NCI-H1105 (cell line): ENCODE measurements around the gene PLD1.

Experiments used
- DNase-seq: peaks from one replicate; lab custom pipeline; 2025; lab: John Stamatoyannopoulos, UW

Gene PLD1

DNA sequence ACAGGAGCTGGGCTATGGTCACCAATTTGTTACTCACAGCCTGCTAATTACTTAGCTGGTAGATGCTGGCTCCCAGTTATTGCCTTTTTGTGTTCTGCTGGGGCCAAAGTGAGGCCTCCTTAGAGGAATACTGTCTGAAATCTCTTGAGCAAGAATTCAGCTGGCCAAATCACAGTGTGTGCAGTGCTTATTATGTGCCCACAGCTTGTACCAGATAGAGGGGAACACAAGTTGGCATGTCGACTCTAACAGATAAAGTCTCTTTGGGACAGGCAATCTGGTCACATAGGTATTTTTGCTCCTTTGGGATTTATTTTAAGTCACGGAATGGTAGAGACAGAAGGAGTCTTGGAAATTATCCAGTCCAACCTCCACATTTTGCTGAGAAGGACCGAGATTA is 26.6 kb upstream of the PLD1 start:
- DNase-seq = no peak

DNA sequence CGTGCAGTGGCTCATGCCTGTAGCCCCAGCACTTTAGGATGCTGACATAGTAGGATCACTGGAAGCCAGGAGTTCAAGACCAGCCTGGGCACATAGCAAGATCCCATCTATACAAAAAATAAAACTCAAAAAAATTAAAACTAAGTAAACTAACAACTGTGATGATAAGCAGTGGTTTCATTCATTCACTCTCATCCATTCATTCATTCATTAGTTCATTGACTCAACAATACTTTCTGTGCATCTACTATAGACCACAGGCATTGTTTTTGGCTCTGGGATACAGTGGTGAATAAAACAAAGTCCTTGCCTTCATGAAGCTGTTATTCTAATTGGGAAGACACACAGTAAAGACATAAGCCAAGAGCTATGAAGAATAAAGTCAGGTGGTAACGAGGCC is 25.3 kb upstream of the PLD1 start:
- DNase-seq = no peak

DNA sequence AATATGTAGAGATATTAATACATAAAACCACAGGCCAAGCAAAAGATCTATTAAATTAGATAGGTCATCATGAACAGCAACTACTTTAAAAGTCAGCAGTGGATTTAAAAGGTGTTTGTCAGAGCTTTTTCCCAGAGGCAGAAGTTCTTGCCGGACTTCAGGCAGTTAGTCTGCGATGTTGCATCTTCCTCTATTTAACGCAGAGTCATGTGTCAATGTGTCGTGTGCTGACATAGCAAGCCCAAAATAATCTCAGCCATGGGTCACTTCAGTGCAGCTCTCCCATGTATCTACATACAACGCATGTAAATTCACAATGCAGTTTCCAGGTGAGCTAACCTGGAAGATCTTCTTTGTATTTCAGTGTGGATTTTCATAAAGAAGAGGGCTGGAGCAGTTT is 24.8 kb upstream of the PLD1 start:
- DNase-seq = no peak

DNA sequence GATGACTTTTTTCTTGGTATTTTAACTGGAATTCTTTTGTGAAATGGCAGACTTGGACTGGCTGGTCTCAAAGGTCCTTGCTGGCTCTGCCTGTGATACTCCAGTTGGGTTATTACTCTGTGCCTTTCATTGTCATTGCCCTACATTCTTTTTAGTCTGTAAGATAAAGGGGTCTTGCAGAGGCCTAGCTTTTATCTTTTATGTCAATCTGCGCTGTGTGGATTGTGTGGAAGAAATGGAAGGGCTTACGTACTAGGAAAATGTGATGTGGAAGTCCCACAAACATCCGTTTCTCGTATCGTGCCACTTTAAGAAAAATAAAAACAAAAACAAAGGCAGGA is 24.1 kb upstream of the PLD1 start:
- no peak for DNase-seq

DNA sequence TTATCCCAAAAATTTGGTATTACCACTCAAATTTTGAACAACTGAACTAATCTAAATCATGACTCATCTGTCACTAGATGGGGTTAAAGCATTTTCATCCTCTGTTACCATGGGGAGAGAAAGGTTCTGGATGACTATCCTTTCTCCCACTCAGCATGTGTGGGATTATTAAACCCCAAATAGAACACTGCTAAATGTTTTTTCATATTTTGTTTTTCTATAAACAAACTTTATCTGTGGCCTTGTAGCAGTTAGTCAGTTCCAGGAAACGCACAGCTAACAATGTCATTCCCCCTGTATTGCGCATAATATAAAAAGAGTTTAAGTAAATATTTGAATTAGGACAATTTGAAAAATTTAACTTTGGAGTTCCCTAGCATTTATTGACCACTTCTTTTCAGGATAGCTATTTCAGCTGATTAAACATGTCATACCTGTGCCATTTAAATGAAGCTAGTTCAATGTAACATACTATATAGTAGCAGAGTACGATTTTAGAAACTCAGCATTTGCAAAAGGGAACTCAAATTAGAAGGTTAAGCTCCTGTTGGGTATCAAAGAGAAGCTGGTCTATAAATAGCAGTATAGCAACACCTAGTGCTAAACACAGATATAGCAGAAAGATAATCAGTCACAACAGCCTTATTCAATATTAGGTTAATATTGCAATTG is 23.6 kb upstream of the PLD1 start:
- DNase-seq = peak; percentile 48

DNA sequence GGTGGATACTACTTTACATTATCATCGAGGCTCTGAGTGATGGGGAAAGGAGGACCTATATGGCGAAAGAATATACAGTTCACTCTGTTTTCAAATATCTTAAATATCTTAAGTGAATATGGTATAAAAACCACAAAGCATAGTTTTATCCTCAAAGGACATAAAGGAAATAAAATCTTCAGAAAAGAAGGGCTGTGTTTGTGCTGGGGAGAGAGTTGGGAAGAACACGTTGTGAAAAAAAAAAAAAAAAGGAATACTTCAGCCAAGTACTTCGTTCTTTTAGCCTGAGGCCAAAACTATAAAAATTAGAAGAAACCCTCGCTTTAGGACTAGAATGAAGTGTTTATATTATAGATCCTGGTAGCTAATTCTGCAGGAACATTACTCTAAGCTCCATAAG is 22.7 kb upstream of the PLD1 start:
- DNase-seq = no peak

DNA sequence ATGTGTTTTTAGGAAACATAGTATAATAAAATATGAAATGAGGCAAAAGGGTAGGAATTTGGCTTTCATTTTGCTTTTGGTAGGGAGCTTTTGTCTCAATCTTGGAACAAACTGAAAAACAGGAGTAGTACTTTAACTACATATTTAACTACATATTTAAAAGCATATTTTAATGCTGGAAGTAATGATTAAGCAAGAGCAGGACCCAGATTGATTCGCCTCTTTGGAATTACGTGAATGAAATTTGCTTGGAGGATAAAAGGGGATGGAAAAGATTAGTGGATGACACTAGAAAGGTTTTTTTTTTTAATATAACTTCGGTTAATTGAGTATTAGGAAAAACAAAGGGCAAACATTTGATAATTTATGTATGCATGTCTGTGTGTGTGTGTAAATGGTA is 21.7 kb upstream of the PLD1 start:
- DNase-seq = no peak

DNA sequence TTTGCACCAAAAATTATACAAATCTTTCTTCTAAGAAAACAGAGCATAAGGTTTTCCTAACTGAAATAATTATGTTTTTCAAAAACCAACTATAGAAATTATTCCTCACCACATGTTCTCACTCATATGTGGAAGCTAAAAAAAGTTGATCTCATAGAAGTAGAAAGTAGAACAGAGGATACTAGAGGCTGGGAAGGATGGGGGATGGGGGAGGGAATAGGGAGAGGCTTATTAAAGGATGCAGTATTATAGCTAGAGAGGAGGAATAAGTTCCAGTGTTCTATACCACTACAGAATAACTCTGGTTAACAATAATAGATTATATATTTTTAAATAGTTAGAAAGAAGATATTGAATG is 20.2 kb upstream of the PLD1 start:
- DNase-seq = no peak

DNA sequence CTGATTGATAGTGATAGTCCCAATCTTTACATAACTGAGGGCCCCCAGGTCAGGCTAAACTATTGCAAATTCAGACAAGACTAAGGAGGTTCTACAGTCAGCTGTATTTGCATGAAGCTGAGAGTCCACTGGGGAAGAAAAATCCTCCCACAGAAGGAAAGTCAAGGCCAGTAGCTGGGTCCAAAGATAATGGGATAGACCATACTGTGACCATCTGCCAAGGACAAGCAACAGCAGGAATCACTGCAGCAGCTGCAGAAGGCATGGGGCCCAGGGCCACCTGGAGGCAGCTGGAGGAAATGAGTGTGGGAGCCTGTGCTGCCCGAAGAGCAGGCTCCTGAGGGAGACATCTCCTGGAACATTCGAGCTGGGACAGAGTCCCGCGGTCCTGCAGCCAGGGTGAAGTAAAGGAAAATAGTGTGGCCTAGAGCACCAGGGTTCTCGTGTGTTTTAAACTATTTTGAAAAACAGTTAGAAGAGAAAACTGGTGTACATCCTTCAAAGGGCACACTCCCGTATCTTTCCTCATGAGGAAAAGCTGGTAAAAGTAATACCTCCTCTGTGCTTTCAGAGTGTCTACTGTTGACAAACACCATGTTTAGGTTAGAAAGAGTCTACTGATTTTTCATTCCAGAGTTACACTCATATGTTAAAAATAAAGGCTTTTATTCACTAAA is 19.7 kb upstream of the PLD1 start:
- peak; percentile 31 for DNase-seq

DNA sequence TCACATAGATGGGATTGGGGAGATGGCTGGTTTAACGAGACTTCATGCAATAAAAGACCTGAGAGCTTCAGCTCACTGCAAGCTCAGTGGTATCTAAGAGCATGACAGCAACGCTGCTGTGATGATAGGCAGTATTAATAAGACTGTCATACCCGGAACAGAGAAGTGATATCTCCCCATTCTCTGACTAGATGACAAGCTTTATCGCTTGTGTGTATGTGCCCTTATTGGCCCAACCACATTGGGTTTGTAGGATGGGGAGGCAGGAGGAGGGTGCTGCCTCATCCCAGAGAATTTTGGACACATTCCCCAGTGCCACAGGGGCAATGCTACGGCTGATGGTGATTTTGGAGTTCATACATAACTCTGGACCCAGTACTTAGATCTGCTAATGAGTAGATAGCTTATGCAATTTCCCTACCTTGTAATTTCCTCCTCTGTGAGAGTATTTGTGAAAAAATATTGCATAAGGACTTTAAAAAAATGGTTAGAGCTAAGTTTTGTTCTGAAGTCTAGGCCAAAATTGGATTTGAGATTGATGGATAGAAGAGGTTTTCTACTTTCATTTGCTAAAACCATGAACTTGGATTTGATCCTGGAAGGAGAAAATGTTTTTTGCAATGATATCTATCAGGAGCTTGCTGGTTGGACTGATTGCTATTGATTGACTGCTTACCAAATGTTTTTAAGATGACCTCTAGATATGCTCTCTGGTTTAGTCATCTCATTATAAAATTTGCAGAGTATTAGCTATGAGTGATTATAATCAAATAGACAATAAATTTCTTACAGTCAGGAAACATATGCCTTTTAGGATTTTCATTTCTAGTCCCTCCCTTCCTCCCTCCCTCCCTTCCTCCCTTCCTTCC is 18.9 kb upstream of the PLD1 start:
- no peak for DNase-seq

DNA sequence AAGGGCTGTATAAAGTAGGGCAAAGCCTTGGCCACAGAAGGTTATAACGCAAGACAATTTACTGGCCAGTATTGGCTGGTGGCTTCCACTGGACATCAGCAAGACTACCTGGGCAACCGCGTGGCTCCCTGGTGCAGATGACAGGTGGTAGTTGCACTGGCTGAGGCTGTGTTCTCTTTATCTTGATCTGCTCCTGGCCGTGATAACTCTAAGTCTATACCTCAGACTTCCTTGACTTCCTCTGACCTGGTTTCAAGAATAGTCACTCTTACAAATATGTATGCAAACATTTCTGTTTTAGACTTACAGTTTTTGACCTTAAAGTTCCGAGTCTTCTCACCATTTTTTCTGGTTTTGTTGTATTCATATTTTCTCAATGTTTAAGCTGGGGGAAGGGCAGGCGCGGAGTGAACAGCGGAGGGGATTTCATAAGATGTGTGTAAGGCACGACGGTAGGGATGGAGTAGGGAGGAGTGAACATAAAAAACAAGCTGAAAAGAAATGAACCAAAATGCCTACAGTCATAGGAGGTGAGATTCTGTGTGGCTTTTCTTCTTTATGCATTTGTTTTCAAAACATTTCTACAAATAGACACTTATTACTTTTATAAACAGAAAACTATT is 17.7 kb upstream of the PLD1 start:
- DNase-seq = no peak

DNA sequence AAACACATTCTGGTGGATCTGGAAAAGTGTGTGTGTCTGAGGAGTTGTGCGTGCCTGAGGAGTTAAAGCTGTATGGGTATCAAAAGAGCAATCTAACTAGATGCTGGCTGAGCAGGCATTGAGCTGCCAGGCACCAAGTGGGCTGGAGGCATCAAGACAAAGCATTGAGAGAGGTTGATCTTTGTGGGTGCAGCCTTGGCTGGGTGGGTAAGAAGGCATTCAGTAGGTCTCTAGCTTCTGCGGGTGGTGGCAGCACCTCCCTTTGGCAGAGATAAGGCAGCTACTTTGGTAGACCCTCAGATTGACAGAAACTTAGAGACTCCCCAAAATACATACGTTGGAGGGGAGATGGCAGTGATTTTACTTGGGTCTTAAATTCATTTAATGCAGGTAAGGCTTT is 17.1 kb upstream of the PLD1 start:
- DNase-seq = no peak

DNA sequence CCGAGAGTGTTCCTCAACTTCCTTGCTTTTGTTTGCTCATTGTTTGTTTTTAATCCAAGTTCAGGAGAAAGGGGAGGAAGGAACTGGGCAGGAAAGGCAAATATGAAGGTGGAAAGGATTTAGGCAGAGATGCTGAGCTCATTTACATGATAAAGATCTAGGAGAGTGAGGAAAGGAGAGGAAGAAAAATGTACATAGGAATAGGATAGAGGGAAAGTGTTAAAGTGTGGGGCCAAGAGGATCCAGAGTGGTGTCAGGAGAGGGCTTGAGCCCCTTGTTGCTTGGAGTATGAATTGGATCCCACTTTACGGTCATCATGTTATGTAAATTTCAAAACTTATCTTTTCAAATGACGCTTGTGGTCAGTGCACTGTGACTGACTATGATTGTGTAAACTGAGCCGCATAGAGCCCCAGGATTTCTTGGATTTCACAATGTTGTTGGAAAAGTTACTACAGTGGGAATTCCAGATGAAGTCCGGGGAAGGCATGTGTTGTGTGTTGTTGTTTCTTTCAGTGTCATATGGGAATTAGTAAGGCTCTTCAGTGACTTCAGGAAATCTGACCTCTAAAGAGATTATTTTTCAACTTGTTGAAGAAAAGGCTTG is 15.0 kb upstream of the PLD1 start:
- DNase-seq = no peak

DNA sequence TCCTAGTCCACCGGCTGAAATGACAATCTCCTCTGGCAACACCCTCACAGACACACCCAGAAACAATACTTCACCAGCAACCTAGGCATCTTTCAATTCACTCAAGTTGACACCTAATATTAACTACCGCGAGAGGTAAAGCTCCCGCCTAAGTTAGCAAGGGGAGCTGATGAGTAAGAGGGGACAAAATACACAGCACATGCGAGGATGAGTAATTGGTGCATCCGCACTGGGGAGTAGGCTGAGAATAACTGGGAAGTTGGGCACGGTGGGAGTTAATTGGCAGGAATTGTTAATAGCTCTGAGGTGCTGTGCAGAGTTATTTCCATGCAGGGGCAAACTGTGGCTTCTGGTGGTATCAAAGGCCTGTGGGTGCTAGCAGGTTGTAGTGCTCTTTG is 14.5 kb upstream of the PLD1 start:
- no peak for DNase-seq

DNA sequence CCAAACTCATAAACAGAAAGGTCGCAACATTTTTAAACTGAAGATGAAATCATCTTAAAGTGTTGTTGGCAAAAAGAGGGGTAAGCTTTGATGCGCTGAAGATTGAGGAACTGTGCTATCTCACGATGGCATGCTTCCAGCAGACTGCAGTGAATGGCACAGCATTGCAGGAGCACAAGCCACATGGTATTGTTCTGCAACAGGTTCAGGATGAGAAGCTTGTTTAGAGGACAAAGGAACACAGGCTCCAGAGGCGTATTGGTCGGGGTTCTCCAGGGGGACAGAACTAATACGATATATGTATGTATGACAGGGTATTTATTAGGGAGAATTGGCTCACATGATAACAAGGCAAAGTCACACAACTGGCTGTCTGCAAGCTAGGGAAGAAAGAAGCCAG is 13.8 kb upstream of the PLD1 start:
- no peak for DNase-seq

DNA sequence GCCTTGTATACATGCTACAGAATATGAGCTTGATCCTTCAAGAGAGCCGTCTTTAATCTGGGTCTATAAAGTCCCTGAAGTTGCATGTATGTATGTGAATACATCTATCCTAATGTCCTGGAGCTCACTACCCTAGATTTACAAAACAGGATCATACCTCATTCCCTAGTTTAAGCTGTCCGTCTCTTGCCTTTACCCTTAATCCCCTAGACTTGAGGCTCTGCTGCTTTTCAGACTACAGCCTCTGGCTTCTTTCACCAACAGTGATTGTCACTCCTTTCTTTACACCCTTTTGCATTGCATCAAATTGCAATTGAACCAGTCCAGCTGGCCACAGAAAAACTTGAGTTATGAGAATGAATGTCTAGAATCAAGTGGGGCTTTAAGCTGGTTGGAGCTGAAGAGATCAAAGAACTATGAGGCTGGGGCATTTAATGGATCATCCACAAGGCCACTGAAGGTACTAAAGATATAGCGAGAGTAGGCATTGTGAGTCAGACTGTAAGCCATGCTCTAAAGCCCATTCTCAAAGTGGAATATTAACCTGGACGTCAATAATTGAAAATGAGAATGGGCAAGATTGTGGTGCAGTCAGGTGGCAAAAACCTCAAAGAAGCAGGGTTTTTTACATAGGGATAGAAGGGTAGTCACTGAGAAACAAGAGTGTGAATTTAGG is 12.3 kb upstream of the PLD1 start:
- no peak for DNase-seq

DNA sequence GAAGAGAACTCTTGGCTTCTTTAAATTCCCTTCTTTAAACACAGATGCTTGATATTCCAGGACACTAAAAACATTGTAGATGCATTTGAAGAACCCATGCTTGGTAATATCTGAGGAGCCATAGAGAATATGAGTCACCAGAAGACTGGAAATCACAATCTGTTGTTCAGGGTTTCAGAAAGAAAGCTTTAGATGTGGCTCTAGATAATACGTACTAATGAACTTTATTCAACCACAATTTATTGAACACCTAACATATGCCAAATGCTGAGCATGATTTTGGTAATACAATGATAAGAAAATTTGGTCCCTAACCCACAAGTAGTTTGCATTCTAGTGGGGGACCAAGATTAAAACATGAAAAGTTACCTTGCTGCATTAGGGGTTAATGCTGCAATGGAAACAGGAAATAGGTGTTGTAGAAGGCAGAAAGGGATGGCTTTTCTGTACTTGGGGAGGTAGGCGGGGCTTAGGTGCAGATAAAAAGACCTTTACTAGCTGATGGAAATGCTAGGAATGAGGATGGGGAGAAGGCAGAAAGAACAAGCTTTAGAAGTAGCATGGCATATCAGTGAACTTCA is 11.6 kb upstream of the PLD1 start:
- DNase-seq = no peak

DNA sequence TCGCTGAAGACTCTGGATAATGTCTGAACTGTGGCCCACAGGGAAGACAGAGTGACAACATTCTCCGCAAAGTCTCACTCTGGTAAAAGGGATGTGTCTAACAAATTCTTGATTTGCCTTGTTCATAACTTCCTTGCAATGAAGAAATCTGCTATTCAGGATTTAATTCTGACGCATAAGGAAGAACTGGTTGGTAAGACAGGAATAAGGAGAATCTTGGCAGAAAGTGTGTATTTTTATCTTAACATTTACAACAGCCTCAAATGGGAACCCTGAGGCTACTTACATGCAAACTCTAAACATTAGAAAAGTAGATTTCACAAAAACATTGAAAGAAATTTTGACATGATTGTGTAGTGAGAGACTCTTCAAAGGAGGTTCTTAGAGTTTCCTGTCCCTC is 10.8 kb upstream of the PLD1 start:
- no peak for DNase-seq

DNA sequence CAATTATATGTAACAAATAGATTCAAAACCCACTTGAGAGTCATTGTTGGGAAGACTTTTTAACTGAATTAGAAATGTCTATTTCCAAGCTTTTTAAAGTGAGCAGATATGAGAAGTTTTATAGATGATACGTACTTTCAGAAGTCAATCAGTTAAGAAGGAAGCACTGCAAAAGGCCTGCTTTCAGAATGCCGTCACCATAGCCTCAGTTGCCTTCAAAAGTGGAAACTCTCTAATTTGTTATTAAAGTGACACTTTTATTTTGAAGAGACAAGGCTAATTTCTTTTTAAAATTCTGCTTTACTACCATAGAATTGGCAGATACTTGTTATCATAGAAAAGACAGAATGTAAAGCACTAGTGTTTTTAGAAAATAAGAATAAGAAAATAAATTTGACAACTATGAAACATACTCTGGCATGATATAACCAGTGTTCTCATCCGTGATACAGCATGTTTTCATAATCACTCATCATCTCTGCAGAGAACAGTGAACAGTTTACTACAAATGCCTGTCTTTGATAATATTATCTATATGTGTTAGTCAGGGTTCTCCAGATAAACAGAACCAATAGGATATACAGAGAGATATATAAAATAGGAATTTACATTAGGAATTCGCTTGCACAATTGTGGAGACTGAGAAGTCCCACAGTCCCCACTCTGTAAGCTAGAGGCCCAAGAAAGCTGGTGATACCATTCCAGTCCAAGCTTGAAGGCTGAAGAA is 7.0 kb upstream of the PLD1 start:
- no peak for DNase-seq

DNA sequence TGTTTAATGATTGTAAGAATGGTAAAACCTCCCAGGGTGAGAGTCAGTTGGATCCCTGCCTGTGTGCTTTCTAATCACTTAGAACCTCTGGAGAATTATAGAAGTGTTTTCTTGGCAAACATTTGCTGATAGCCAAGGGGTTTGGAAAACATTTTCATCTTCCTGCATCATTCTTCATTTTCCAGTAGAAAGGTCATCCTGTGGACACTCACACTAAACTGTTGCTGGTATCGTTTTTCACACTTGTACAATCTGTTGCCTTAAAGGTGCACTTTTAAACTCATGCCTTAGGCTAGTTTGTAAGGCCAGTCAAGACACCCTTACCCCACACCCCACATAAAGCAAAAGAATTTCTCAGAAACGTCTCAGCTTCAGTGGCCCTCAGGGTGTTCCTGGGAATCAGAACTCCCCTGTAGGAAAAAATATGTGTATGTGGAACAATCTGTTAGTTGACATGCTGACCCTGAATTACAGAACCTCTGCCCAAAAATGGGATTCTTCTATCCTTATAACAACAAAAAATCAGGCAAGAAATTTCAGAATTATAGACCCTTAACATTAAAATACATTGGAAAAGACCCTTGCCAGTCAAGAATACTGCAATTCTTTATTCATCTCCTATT is 5.8 kb upstream of the PLD1 start:
- no peak for DNase-seq
